Body of pancreas (tissue), 4 donors: ENCODE measurements around the gene MICU1. TPM values are rescaled to one million over a fixed set of nuclear protein-coding genes. Genes with fewer than 3 reads are reported as not detected.

Experiments
- ATAC-seq: fragments of 150-250 bp; one replicate; pipeline ENCODE4 v1.9.1; 2016
- DNase-seq, 4 donors: peaks; one replicate each; pipeline ENCODE4 v3.0.0-alpha.2; 2019
- H3K27ac ChIP-seq, 4 donors: fragments of 200-600 bp; sonication (generic); 1 replicate in 3 of 4; 2 replicates in 1 of 4; pipeline versions ENCODE4 v1.5.1 to v1.6.1; 2016 to 2019; ENCODE audit warnings: mild to moderate bottlenecking in 1 of 4, mixed read lengths in 1 of 4, moderate library complexity in 1 of 4
- H3K27me3 ChIP-seq, 2 donors: fragments of 200-600 bp; sonication (generic); one replicate each; pipeline ENCODE4 v1.6.0; 2016; ENCODE audit warnings: mild to moderate bottlenecking in 1 of 2
- H3K36me3 ChIP-seq, 2 donors: fragments of 200-600 bp; sonication (generic); replicated peaks in 1 of 2; 2 replicates each; pipeline ENCODE4 v1.5.1; 2016; ENCODE audit warnings: low read depth in 2 of 2; ENCODE audit not compliant: insufficient read depth in 1 of 2
- H3K4me1 ChIP-seq: fragments of 200-600 bp; sonication (generic); one replicate; pipeline ENCODE4 v1.6.0; 2016
- H3K4me3 ChIP-seq, 2 donors: fragments of 200-600 bp; sonication (generic); 1 replicate in 1 of 2; 2 replicates in 1 of 2; pipeline ENCODE4 v1.5.1; 2016 to 2019
- H3K9me3 ChIP-seq, 3 donors: fragments of 200-600 bp; sonication (generic); 1 replicate in 2 of 3; 2 replicates in 1 of 3; pipeline ENCODE4 v1.5.1; 2016
- CTCF ChIP-seq, 7 experiments: fragments of 450-650 bp in 4 of 7; fragments of 200-600 bp in 3 of 7; sonication (generic) in 3 of 7; IDR thresholded peaks; one replicate each; pipeline ENCODE4 v1.5.1; 2016 to 2019; ENCODE audit warnings: antibody characterized with exemption in 7 of 7
- POLR2A ChIP-seq, 3 donors: fragments of 450-650 bp; IDR thresholded peaks; one replicate each; pipeline ENCODE4 v1.6.1; 2016; ENCODE audit warnings: antibody characterized with exemption in 3 of 3, mild to moderate bottlenecking in 2 of 3
- WGBS, 2 donors: methylation state at CpG; one replicate each; pipeline ENCODE4 v1.1.5; 2017; 5-methylcytosine and 5-hydroxymethylcytosine counted together
- intact Hi-C: fragments of 100-400 bp; cut with DNase I; formaldehyde crosslinking; loops from one replicate; pipeline ENCODE4 v1.15.1; 2023
- total RNA-seq, 2 donors: library from RNA; depleted of rRNA; stranded (reverse); fragments of >200 nt; gene quantifications; one replicate each; pipeline ENCODE4 v1.1.0, GENCODE V29; 2016

MICU1 gene
- total RNA-seq, 2 donors from 2014 or later, result 14.0 to 23.1 TPM

- DNase-seq, result peak in 2 of 4 donors; percentile 14 to 63
- Histone ChIP-seq H3K9me3 (no peaks in the 10 kb centered on the region), H3K27me3 (no peaks in the 10 kb centered on the region), H3K4me1 (peaks cover 14% of the 10 kb centered on the region), H3K36me3 (no peaks in the 10 kb centered on the region), H3K27ac (no peak overlapping the region), H3K4me3 (no peak overlapping the region)
- TF ChIP-seq CTCF (IDR thresholded peaks at IDR 0.05), result no peak
- no peak for TF ChIP-seq POLR2A (IDR thresholded peaks at IDR 0.05)
- 52 to 55% methylated on average over 4 of the region's 4 CpGs for WGBS, 2 donors
- ATAC-seq, result no peak
- intact Hi-C loops, result no loop called here
These were observed 11.5 kb upstream of the MICU1 start for GRCh38 chr10:72637398-72637857.

- WGBS, 2 donors, result 47 to 66% methylated on average over 2 of the region's 2 CpGs
- ATAC-seq, result no peak
- intact Hi-C loops, result no loop called here
These were observed 4.3 kb upstream of the MICU1 start for GRCh38 chr10:72630144-72630543.

GRCh38 chr10:72626444-72626754 lies 520 bp upstream of the MICU1 start:
- no peaks in the 10 kb centered on the region for H3K36me3 ChIP-seq
- intact Hi-C loops, result no loop called here
- no peak for DNase-seq
- no peaks in the 10 kb centered on the region for H3K9me3 ChIP-seq
- TF ChIP-seq POLR2A (IDR thresholded peaks at IDR 0.05), result no peak
- peak in 1 of 7 experiments; percentile 8 for TF ChIP-seq CTCF (IDR thresholded peaks at IDR 0.05)
- no peak for ATAC-seq
- 0% methylated on average over 1 of the region's 1 CpG for WGBS, 2 donors
- H3K4me1 ChIP-seq, result peaks cover 19% of the 10 kb centered on the region
- no peak overlapping the region for H3K4me3 ChIP-seq
- no peaks in the 10 kb centered on the region for H3K27me3 ChIP-seq
- peak overlapping the region in 3 of 4 donors; percentile 60 to 81 (median 79) for H3K27ac ChIP-seq

More at GRCh38 chr10:72630144-72630543, 4.3 kb upstream of the MICU1 start:
- H3K27ac ChIP-seq, result no peak overlapping the region
- H3K27me3 ChIP-seq, result no peaks in the 10 kb centered on the region
- no peaks in the 10 kb centered on the region for H3K9me3 ChIP-seq
- H3K4me1 ChIP-seq, result peaks cover 5% of the 10 kb centered on the region
- DNase-seq, result no peak
- H3K36me3 ChIP-seq, result no peaks in the 10 kb centered on the region
- TF ChIP-seq CTCF (IDR thresholded peaks at IDR 0.05), result no peak
- TF ChIP-seq POLR2A (IDR thresholded peaks at IDR 0.05), result no peak
- no peak overlapping the region for H3K4me3 ChIP-seq

- Histone ChIP-seq H3K9me3 (no peaks in the 10 kb centered on the region), H3K27me3 (no peaks in the 10 kb centered on the region), H3K4me3 (peak overlapping the region; percentile 65 to 97), H3K36me3 (no peaks in the 10 kb centered on the region), H3K4me1 (peaks cover 19% of the 10 kb centered on the region), H3K27ac (peak overlapping the region; percentile 65 to 81 (median 78))
- intact Hi-C loops, result no loop called here
- DNase-seq, result no peak
- TF ChIP-seq POLR2A (IDR thresholded peaks at IDR 0.05) (no peak), CTCF (IDR thresholded peaks at IDR 0.05) (no peak)
- ATAC-seq, result no peak
- WGBS, 2 donors, result 0% methylated on average over 10 of the region's 10 CpGs
These were observed 637 bp downstream of the MICU1 start for GRCh38 chr10:72625276-72625607.

- TF ChIP-seq POLR2A (IDR thresholded peaks at IDR 0.05), result no peak
- TF ChIP-seq CTCF (IDR thresholded peaks at IDR 0.05), result no peak
These were observed 3.6 kb downstream of the MICU1 start for GRCh38 chr10:72622271-72622670.

More at GRCh38 chr10:72622271-72622670, 3.6 kb downstream of the MICU1 start:
- peaks cover 23% of the 10 kb centered on the region for H3K4me1 ChIP-seq
- intact Hi-C loops, result no loop called here
- no peak for DNase-seq
- H3K27ac ChIP-seq, result no peak overlapping the region
- no peaks in the 10 kb centered on the region for H3K36me3 ChIP-seq
- no peak for ATAC-seq
- H3K4me3 ChIP-seq, result no peak overlapping the region
- no peaks in the 10 kb centered on the region for H3K27me3 ChIP-seq
- 94 to 100% methylated on average over 1 of the region's 1 CpG for WGBS, 2 donors
- H3K9me3 ChIP-seq, result no peaks in the 10 kb centered on the region
